22Rv1 (cell line): ENCODE data around the gene TNFRSF21.

Experiments used
- H3K27ac ChIP-seq: fragments of 450-650 bp; 2 replicates; pipeline ENCODE4 v1.5.1; 2017
- ZFX ChIP-seq: fragments of 450-650 bp; IDR thresholded peaks from 2 replicates; pipeline ENCODE4 v1.6.1; 2017; ENCODE audit warnings: antibody characterized with exemption, borderline replicate concordance
- TF ChIP-seq, protein P1 (sequence below): fragments of 450-650 bp; IDR thresholded peaks from 2 replicates; pipeline ENCODE4 v1.5.1; 2017; ENCODE audit warnings: mild to moderate bottlenecking

The TNFRSF21 gene

DNA sequence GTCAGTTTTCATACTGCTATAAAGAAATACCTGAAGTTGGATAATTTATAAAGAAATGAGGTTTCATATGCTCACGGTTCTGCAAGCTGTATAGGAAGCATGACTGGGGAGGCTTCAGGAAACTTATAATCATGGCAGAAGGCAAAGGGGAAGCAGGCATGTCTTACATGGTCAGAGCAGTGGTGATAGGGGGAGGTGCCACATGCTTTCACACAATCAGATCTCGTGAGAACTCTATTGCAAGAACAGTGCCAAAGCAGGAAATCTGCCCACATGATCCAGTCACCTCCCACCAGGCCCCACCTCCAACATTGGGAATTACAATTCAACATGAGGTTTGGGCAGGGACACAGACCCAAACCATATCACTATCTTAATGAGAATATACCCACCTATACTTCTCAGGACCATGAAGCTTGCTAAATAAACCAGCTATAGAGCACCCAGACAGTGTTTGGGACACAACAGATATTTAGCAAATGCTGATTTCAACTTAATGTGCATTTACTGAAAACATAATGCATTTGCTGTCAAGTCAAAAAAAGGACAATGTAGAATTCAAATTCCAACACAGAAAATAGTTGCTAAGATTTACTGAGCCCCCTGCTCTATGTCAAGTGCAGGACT is 63.8 kb downstream of the TNFRSF21 start:
- no peak overlapping the region for H3K27ac ChIP-seq

DNA sequence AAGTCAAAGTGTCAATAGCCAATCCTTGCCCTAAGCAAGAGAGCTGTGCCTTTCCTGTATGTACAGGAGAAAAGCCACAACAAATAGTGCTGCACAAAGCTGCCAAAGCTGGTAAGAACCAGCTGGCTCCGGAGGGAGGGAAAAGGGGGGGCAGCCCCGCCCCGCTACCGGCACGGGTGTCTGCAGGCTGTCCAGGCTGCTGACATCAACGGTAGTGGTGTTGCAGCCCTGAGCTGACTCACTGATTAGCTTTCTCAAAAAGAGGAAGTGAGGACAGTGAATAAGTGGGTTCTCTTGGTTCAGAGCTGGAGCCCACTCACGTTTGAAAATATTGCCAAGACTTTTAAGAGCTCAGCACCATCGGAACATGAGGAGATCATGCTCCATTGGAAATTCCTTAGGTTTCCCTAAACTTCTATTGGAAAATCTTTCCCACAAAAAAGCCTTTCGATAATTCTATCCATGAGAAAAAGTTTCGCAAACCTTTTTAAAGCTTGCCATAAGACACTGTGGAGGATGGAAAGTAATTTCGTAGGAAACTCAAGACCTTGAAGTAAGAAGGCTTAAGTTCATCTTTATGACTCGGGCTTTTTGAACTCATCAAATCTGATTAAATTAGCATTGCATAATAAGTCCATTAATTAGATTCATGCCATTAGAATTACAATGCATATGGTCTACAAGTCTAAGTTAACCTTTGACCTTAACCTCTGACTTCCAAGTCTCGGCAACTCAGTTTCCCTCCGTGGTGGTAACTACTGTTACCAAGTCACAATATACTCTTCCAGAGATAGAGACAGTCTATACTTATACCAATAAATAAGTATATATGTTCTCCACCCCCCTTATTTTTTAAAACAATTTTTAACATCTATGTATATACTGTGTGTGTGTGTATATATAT is 67.0 kb downstream of the TNFRSF21 start:
- TF ChIP-seq ZFX, result no peak
- TF ChIP-seq, protein P1, sequence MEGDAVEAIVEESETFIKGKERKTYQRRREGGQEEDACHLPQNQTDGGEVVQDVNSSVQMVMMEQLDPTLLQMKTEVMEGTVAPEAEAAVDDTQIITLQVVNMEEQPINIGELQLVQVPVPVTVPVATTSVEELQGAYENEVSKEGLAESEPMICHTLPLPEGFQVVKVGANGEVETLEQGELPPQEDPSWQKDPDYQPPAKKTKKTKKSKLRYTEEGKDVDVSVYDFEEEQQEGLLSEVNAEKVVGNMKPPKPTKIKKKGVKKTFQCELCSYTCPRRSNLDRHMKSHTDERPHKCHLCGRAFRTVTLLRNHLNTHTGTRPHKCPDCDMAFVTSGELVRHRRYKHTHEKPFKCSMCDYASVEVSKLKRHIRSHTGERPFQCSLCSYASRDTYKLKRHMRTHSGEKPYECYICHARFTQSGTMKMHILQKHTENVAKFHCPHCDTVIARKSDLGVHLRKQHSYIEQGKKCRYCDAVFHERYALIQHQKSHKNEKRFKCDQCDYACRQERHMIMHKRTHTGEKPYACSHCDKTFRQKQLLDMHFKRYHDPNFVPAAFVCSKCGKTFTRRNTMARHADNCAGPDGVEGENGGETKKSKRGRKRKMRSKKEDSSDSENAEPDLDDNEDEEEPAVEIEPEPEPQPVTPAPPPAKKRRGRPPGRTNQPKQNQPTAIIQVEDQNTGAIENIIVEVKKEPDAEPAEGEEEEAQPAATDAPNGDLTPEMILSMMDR, result no peak
- H3K27ac ChIP-seq, result no peak overlapping the region

More for the DNA sequence above, 63.8 kb downstream of the TNFRSF21 start:
- TF ChIP-seq, protein P1, result no peak
- TF ChIP-seq ZFX, result no peak

DNA sequence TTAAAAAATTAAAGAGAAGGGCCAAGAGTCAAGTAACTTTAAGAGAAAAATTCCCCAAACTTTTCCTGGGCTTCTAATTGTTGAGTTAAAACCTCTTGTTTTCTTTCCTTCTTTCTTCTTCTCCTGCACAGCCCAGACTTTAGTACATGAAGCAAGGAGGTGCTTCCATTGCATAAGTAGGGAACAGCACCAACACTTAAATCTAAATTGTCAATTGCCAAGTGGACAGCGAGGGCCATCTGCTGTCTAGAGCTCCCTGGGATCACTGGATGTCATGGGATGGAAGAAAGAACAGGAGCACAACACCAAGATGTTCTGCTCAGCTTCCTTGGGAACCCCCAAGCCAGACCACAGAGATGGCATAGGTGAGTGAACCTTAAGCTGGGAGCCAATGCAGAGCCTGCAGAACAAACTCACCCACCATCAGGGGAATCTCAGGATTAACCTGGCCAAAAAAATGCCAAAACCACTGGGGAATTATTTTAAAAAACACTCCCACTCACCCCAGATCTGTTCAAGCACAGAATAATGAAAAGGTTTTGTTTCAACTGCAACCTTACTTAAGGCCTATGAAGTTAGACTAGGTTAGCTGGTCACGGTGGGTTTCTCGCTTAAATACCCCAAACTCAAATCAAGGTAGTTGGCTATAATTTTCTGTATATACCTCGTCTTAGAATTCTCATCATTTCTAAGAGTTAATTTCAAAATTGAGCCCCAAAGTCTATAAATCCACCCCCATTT is 67.8 kb downstream of the TNFRSF21 start:
- TF ChIP-seq, protein P1, result no peak
- no peak for TF ChIP-seq ZFX
- H3K27ac ChIP-seq, result no peak overlapping the region

DNA sequence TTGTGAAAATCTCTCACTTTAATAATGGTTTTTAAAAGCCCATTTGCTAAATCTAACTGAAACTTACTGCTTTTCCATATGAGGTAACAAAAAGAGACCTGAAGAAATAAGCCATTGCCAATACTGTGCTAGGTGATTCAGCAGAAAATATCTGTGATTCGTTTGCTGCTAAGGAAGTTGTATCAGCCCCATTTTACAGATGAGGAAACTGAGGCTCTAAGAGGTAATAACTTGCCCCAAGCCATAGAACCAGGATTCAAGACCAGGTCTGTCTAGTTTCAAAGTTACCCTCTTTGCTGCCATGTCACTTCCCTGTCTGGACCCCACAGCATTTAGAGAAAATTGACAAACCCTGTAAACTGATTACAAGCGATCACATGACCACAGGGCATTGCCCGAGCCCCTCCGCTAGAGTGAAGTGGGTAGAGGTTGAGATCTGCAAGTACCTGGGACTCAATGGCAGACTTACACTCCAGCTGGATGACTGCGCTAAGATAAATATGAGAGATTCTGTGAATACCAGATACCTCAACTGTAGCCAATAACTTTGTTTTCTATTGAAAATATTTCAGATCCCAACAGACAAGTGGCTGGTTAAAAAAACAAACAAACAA is 69.3 kb downstream of the TNFRSF21 start:
- no peak for TF ChIP-seq ZFX
- TF ChIP-seq, protein P1, result no peak

DNA sequence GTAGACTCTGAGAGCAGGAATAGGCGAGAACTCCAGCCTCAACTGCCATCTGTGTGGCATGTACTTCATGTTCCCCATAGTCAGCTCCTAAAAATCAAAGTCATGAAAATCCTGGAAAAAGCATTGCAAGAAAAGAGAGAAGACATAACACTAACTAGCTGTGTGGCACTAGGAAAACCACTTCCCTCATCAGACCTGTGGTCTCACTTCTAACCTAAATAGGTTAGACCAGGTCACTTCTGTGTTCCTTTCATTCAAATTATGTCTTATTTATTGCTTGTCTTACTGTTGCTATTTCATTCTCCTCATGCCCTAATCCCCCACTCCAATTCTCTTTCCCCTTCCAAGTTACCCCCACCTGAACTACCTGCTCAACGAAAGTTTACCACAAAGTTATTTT is 70.2 kb downstream of the TNFRSF21 start:
- no peak overlapping the region for H3K27ac ChIP-seq
- TF ChIP-seq, protein P1, result no peak
- no peak for TF ChIP-seq ZFX

More for the DNA sequence above, 69.3 kb downstream of the TNFRSF21 start:
- H3K27ac ChIP-seq, result no peak overlapping the region

DNA sequence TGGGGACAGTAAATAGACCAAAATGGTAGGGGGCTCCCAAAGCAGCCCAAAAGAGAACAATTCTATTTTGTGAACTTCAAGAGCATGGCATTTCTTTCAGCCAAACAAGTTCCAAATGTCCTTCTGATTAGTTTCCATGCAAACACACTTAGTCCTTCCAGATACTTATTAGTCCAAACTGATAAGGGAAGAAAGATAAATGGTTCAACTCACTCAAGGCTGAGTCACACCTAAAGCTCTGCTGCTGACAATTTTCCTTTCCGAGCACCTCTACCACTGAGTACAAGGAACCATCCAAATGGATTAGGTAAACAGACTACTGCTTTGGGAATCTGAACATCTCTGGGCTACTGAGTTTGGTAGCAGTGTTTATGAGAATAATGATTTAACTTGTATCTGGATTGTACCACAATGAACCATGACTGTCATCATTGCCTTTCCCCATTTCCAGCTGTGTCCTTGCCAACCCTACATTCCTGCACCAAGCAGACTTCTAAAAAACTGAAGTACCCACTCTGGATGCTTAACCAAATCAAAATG is 71.2 kb downstream of the TNFRSF21 start:
- no peak for TF ChIP-seq ZFX
- TF ChIP-seq, protein P1, result no peak
- H3K27ac ChIP-seq, result no peak overlapping the region
